ENCODE data around the gene ZBTB43.

Gene ZBTB43

GRCh38 chr9:126872516-126872915 lies 67.7 kb downstream of the ZBTB43 start:
- H3K27ac ChIP-seq = no peak overlapping the region
- TF ChIP-seq CTCF (IDR thresholded peaks at IDR 0.05) (no peak), ZFX (IDR thresholded peaks at IDR 0.05; ENCODE audit: borderline replicate concordance) (no peak)

DNA sequence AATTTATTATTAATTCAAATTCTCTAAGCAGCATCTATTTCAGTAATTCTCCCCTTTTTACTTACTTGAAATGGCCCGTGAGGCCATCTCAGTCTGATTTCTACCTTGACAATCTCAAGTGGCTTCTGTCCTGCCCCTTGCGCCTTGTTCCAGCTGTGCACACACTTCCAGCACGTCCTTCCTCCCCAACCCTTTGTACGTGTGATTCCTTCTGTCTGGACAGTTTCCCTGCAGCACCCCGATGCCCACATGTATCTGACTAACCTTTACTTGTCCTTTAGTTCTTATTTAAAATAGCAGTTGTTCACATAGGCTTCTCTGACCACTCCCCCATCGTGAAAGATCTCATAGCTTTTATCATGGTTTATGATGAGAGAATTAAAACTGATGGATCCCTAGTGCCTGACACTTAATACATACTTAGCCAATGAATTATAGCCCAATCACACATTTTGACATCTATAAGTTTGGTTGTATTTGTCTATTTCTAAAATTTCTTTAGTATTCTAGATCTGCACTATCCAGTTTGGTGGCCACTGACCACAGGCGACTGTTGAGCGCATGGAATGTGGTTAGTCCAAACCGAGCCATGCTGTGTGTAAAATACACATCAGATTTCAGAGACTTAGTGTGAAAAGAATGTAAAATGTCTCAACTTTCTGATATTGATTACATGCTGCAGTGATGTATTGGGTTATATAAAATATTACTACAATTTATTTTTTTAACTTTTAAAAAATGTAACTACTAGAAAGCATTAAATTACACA lies 69.9 kb downstream of the ZBTB43 start:
- TF ChIP-seq CTCF (IDR thresholded peaks at IDR 0.05) = no peak
- TF ChIP-seq ZFX (IDR thresholded peaks at IDR 0.05; ENCODE audit: borderline replicate concordance) = no peak
- H3K27ac ChIP-seq = no peak overlapping the region

DNA sequence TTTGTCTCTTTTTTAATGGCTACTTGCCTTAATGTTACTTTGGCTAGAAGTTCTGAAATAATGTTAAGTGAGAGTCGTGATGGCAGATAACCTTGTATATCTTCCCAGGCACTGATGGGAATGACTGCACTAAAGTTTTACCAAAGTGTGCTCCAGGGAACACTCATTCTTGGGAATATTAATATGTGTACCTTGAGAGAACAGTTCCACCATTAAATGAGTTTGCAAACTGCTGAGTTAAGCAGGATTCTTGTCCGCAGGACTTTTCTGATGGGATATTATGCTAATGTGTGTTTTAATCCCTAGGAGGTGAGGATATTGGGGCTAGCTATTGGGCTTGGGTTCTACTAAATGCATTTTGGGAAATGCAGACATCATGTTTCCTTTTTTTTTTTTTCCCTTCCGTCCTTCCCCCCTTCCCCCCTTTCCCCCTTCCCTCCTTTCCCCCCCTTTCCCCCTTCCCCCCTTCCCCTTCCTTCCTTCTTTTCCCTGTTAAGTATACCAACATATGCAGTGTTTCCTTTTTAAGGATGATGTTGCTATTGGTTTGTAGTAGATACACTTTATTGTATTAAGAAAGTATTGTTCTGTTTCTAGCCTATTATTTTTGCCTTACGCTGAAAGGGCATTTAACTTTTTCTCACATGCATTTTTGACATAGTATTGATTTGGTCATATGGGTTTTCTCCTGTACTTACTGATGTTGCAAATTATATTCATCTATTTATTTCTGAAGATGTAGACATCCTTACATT lies 71.1 kb downstream of the ZBTB43 start:
- H3K27ac ChIP-seq = no peak overlapping the region
- no peak for TF ChIP-seq CTCF (IDR thresholded peaks at IDR 0.05)
- no peak for TF ChIP-seq ZFX (IDR thresholded peaks at IDR 0.05; ENCODE audit: borderline replicate concordance)

DNA sequence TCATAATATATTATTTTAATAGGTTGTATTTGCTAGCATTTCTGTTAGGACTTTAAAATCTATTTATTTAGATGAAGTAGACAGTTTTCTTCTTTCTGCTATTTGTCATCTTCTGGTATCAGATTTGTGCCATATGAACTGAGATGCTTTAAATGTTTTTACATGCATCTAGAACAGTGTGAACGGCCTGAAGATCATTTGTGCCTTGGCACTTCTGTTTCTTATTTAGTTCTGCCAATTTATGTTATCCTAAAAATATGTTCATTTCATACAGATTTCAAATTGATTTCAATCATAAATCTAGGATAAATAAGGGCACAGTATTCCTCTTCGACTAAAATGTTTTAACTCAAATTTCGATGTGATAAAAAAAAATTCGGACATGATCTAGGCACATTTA lies 71.7 kb downstream of the ZBTB43 start:
- TF ChIP-seq CTCF (IDR thresholded peaks at IDR 0.05) (no peak), ZFX (IDR thresholded peaks at IDR 0.05; ENCODE audit: borderline replicate concordance) (no peak)
- H3K27ac ChIP-seq = no peak overlapping the region

GRCh38 chr9:126877418-126877817 lies 72.6 kb downstream of the ZBTB43 start:
- TF ChIP-seq CTCF (IDR thresholded peaks at IDR 0.05) (no peak), ZFX (IDR thresholded peaks at IDR 0.05; ENCODE audit: borderline replicate concordance) (no peak)
- no peak overlapping the region for H3K27ac ChIP-seq

DNA sequence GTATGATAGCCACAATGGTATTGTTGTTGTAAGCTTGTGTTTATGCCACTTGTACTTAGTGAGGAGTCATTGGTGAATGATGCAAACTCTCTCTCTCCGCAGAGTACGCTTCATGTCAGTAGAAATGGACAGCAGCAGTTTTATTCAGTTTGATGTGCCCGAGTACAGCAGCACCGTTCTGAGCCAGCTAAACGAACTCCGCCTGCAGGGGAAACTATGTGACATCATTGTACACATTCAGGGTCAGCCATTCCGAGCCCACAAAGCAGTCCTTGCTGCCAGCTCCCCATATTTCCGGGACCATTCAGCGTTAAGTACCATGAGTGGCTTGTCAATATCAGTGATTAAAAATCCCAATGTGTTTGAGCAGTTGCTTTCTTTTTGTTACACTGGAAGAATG lies 74.4 kb downstream of the ZBTB43 start:
- TF ChIP-seq CTCF (IDR thresholded peaks at IDR 0.05) (no peak), ZFX (IDR thresholded peaks at IDR 0.05; ENCODE audit: borderline replicate concordance) (no peak)

More for the DNA sequence above, 74.4 kb downstream of the ZBTB43 start:
- no peak overlapping the region for H3K27ac ChIP-seq
